Activated B cell treated with CpG ODN at 0.5 μM for 24 hours (primary cell): ENCODE measurements around the gene AMOTL1. TPM values are rescaled to one million over a fixed set of nuclear protein-coding genes. Genes with fewer than 3 reads are reported as not detected.

Experiments
- ATAC-seq: fragments of 200-7000 bp; cut with Tn5 transposase; one replicate; pipeline ENCODE4 v1.10.0; 2021; ENCODE audit warnings: low read depth, mild to moderate bottlenecking, moderate library complexity
- CTCF ChIA-PET: fragments of 350-600 bp; sonication (Branson Sonifier 250); formaldehyde crosslinking; loops from one replicate; lab custom pipeline; 2021; ENCODE audit warnings: antibody characterized with exemption; lab: Charles Lee
- POLR2A ChIA-PET: fragments of 350-600 bp; sonication (Branson Sonifier 250); formaldehyde crosslinking; loops from one replicate; lab custom pipeline; 2021; ENCODE audit warnings: antibody characterized with exemption; lab: Charles Lee
- DNase-seq: peaks from one replicate; pipeline ENCODE4 v3.0.0; 2022
- H3K27ac Mint-ChIP-seq: one replicate; pipeline ENCODE4 v1.8.0; 2020; ENCODE audit warnings: mixed read lengths
- H3K27me3 Mint-ChIP-seq: one replicate; pipeline ENCODE4 v1.8.0; 2021; ENCODE audit warnings: mixed read lengths
- H3K36me3 Mint-ChIP-seq: one replicate; pipeline ENCODE4 v1.8.0; 2021; ENCODE audit warnings: low read depth, mixed read lengths
- H3K4me1 Mint-ChIP-seq: one replicate; pipeline ENCODE4 v1.8.0; 2021; ENCODE audit warnings: mixed read lengths
- H3K4me3 Mint-ChIP-seq: one replicate; pipeline ENCODE4 v1.8.0; 2020; ENCODE audit warnings: mild to moderate bottlenecking, mixed read lengths
- H3K9me3 Mint-ChIP-seq: one replicate; pipeline ENCODE4 v1.8.0; 2020; ENCODE audit warnings: mixed read lengths
- CTCF ChIP-seq: fragments of 200-600 bp; IDR thresholded peaks from one replicate; pipeline ENCODE4 v1.8.0; 2022; ENCODE audit warnings: antibody characterized with exemption, mild to moderate bottlenecking
- intact Hi-C: fragments of 100-400 bp; cut with micrococcal nuclease; formaldehyde crosslinking; loops from one replicate; pipeline ENCODE4 v1.15.1; 2024
- total RNA-seq: library from RNA; stranded (reverse); gene quantifications from 2 replicates; pipeline ENCODE4 v1.2.3, GENCODE V29; 2022

The AMOTL1 gene
- total RNA-seq, 1 donor from 2014 or later = 1.0 TPM

DNA sequence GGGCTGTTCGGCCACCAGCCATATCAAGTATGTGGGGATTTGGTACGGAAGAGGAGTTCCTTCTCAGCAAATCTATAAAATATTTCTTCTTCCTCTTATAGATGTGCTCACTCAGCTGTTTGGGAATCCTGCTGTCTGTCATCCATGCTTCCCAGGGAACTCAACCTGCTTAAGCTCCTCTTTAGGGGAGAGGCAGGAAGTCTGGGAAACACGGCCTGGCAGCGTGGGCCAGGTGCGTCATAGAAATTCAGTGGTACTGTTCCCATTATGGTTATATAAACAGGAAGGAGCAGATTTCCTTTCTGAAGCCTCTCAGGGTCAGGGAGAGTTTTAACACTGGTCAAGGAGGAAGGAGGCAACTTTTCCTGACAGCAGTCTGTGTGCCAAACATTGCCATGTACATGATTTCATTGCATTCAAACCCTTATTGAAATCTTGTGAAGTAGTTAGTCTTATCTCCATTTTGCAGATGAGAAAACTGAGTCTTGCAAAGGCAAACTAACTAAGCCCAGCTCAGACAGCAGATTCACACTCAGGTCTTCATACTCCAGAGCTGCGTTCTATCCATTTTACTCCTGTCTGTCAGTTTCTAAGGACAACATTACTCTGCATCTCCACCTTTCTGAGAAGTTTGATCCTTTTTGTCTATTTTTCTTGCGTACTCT is 35.4 kb upstream of the AMOTL1 start:
- Mint-ChIP-seq H3K36me3 (no peaks in the 10 kb centered on the region), H3K4me1 (no peaks in the 10 kb centered on the region), H3K9me3 (no peaks in the 10 kb centered on the region), H3K27ac (no peak overlapping the region), H3K4me3 (no peak overlapping the region), H3K27me3 (no peaks in the 10 kb centered on the region)
- ATAC-seq = no peak
- CTCF ChIA-PET = no interaction called here
- intact Hi-C loops = no loop called here
- no peak for TF ChIP-seq CTCF
- POLR2A ChIA-PET = no interaction called here
- no peak for DNase-seq

GRCh38 chr11:94734563-94735275 is 33.4 kb upstream of the AMOTL1 start:
- DNase-seq = no peak
- Mint-ChIP-seq H3K4me1 (no peaks in the 10 kb centered on the region), H3K27me3 (no peaks in the 10 kb centered on the region), H3K9me3 (no peaks in the 10 kb centered on the region), H3K27ac (no peak overlapping the region), H3K36me3 (no peaks in the 10 kb centered on the region), H3K4me3 (no peak overlapping the region)
- intact Hi-C loops = no loop called here
- TF ChIP-seq CTCF = no peak
- no peak for ATAC-seq
- CTCF ChIA-PET = no interaction called here
- POLR2A ChIA-PET = no interaction called here

DNA sequence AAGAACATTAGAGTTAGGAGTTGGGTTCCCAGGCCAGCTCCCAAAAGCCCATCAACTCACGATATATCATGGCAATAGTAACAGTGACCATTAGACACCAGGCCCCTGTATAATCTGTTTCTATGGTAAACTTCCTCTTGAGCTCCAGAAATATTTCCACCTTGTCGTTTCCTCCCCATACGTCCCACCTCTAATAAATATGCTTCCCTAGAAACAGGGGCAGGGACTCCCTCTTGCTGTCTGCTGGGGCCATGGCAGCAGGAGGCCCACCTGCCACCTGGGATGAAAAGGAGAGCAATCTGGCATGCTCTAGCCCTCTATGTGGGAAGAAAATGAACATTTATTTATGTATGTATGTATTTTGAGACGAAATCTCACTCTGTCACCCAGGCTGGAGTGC is 32.2 kb upstream of the AMOTL1 start:
- Mint-ChIP-seq H3K36me3 (no peaks in the 10 kb centered on the region), H3K27ac (no peak overlapping the region), H3K4me3 (no peak overlapping the region), H3K27me3 (peaks cover 3% of the 10 kb centered on the region), H3K9me3 (no peaks in the 10 kb centered on the region), H3K4me1 (peaks cover 3% of the 10 kb centered on the region)
- ChIA-PET POLR2A (no interaction called here), CTCF (no interaction called here)
- DNase-seq (no peak), ATAC-seq (no peak)
- no peak for TF ChIP-seq CTCF
- intact Hi-C loops = no loop called here

DNA sequence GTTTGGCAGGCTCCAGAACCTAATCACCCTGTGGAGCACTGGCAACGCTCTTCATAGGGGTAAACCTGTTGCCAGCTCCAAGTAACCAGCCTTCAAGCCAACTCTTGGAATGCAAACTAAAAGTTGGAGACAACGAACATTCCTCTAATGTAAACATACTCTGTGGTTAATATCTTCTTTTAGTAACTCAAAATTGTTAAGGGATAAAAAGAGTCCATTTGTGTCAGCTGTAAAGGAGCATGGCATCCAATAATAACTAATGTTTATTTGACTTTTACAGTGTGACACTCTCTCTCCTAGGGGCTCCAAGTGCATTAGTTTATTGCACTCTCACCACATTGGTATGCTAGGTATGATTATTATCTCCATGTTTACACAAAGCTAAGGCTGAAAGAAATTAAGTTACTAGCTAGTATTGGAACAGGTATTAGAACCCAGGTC is 31.0 kb upstream of the AMOTL1 start:
- Mint-ChIP-seq H3K36me3 (no peaks in the 10 kb centered on the region), H3K27ac (no peak overlapping the region), H3K27me3 (peaks cover 14% of the 10 kb centered on the region), H3K4me1 (peaks cover 14% of the 10 kb centered on the region), H3K9me3 (no peaks in the 10 kb centered on the region), H3K4me3 (no peak overlapping the region)
- TF ChIP-seq CTCF = no peak
- ChIA-PET CTCF (no interaction called here), POLR2A (no interaction called here)
- intact Hi-C loops = no loop called here
- ATAC-seq (no peak), DNase-seq (no peak)

DNA sequence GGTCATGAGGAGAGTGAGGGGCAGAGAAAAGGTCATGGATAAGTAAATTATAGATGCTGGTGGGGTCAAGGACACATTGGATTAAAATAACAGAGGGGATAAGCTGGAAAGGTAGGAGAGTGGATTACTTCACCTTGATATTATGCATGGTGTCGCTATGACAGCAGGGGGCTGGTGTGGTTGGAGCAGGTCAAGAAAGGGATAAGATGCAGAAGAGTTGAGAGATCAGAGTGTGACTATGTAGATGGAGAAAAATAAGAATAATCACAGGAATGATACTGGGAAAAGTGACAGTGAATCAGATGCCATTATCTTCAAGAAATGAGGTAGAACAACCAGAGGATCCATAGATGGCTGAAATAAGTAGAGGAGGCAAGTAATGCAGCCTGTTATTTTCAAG is 29.4 kb upstream of the AMOTL1 start:
- H3K4me3 Mint-ChIP-seq = no peak overlapping the region
- ChIA-PET POLR2A (no interaction called here), CTCF (no interaction called here)
- peaks cover 14% of the 10 kb centered on the region for H3K4me1 Mint-ChIP-seq
- peaks cover 24% of the 10 kb centered on the region for H3K27me3 Mint-ChIP-seq
- no peak for DNase-seq
- H3K36me3 Mint-ChIP-seq = no peaks in the 10 kb centered on the region
- H3K9me3 Mint-ChIP-seq = no peaks in the 10 kb centered on the region
- TF ChIP-seq CTCF = no peak
- ATAC-seq = no peak
- no peak overlapping the region for H3K27ac Mint-ChIP-seq
- intact Hi-C loops = no loop called here
